Measurements from ENCODE around the gene MCTP2.

DNA sequence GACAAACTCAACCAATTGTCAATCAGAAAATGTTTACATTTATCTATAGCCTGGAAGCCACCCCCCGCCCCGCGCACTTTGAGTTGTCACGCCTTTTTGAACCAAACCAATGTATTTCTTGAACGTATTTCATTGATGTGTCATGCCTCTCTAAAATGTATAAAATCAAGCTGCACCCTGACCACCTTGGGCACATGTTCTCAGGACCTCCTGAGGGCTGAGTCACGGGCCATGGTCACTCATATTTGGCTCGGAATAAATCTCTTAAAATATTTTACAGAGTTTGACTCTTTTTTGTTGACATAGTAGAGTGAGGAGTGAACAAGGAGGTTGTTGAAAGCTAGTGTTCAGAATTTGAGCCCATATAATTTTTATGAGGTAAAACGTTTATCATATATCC, 6.5 kb downstream of the MCTP2 start:
- TF ChIP-seq, protein P1, sequence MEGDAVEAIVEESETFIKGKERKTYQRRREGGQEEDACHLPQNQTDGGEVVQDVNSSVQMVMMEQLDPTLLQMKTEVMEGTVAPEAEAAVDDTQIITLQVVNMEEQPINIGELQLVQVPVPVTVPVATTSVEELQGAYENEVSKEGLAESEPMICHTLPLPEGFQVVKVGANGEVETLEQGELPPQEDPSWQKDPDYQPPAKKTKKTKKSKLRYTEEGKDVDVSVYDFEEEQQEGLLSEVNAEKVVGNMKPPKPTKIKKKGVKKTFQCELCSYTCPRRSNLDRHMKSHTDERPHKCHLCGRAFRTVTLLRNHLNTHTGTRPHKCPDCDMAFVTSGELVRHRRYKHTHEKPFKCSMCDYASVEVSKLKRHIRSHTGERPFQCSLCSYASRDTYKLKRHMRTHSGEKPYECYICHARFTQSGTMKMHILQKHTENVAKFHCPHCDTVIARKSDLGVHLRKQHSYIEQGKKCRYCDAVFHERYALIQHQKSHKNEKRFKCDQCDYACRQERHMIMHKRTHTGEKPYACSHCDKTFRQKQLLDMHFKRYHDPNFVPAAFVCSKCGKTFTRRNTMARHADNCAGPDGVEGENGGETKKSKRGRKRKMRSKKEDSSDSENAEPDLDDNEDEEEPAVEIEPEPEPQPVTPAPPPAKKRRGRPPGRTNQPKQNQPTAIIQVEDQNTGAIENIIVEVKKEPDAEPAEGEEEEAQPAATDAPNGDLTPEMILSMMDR (IDR thresholded peaks at IDR 0.05; ENCODE audit: insufficient read depth, low read length, poor library complexity, severe bottlenecking) = no peak
- no peak for TF ChIP-seq EZH2phosphoT487 (conservative IDR thresholded peaks at IDR 0.05; ENCODE audit: low read length)
